H9 (cell line): Measurements from ENCODE around the gene LRRN1. TPM values are rescaled to one million over a fixed set of nuclear protein-coding genes. Genes with fewer than 3 reads are reported as not detected.
A peak's percentile ranks its signal among the peaks of the same experiment; 100 is the strongest.

Experiments
- DNase-seq: peaks from one replicate; pipeline ENCODE4 v3.0.0-alpha.2; 2017
- H2AFZ ChIP-seq: one replicate; pipeline ENCODE4 v1.6.1; 2013; ENCODE audit warnings: mild to moderate bottlenecking, low read length, control low read depth, moderate library complexity
- H2AK5ac ChIP-seq: 2 replicates; pipeline ENCODE4 v1.6.1; 2013; ENCODE audit warnings: low read length, control low read depth, mixed read lengths; ENCODE audit not compliant: insufficient read length
- H2BK120ac ChIP-seq: one replicate; pipeline ENCODE4 v1.6.1; 2013; ENCODE audit warnings: low read depth, mild to moderate bottlenecking, low read length, control low read depth, inconsistent platforms; ENCODE audit not compliant: poor library complexity, severe bottlenecking
- H2BK12ac ChIP-seq: 2 replicates; pipeline ENCODE4 v1.6.1; 2013; ENCODE audit warnings: low read length, control low read depth, mixed read lengths, low read depth; ENCODE audit not compliant: insufficient read length
- H2BK15ac ChIP-seq: 2 replicates; pipeline ENCODE4 v1.6.1; 2013; ENCODE audit warnings: low read depth, low read length, control low read depth
- H2BK20ac ChIP-seq: one replicate; pipeline ENCODE4 v1.6.1; 2013; ENCODE audit warnings: low read depth, mild to moderate bottlenecking, low read length, control low read depth, inconsistent platforms; ENCODE audit not compliant: poor library complexity, severe bottlenecking
- H2BK5ac ChIP-seq: 2 replicates; pipeline ENCODE4 v1.6.1; 2013; ENCODE audit warnings: low read length, control low read depth, mixed read lengths; ENCODE audit not compliant: insufficient read length
- H3K14ac ChIP-seq: 2 replicates; pipeline ENCODE4 v1.6.1; 2013; ENCODE audit warnings: low read length, control low read depth; ENCODE audit not compliant: insufficient read depth
- H3K18ac ChIP-seq: 2 replicates; pipeline ENCODE4 v1.6.1; 2013; ENCODE audit warnings: low read depth, mild to moderate bottlenecking, mixed read lengths, low read length, control low read depth; ENCODE audit not compliant: insufficient read length
- H3K23ac ChIP-seq: 2 replicates; pipeline ENCODE4 v1.6.1; 2013; ENCODE audit warnings: low read length, control low read depth, mixed read lengths, low read depth; ENCODE audit not compliant: insufficient read length
- H3K23me2 ChIP-seq: 2 replicates; pipeline ENCODE4 v1.6.1; 2013; ENCODE audit warnings: low read depth, mild to moderate bottlenecking, mixed read lengths, low read length, control low read depth; ENCODE audit not compliant: insufficient read length, poor library complexity, severe bottlenecking
- H3K27ac ChIP-seq: 2 replicates; pipeline ENCODE4 v1.5.1; 2013; ENCODE audit warnings: low read length, control low read depth, mixed read lengths, low read depth; ENCODE audit not compliant: insufficient read length
- H3K27me3 ChIP-seq: 2 replicates; pipeline ENCODE4 v1.6.1; 2013; ENCODE audit warnings: low read length, control low read depth, inconsistent platforms; ENCODE audit not compliant: insufficient read depth
- H3K4ac ChIP-seq: 2 replicates; pipeline ENCODE4 v1.6.1; 2013; ENCODE audit warnings: low read depth, mild to moderate bottlenecking, control low read depth, inconsistent platforms, low read length, moderate library complexity
- H3K4me1 ChIP-seq: 2 replicates; pipeline ENCODE4 v1.6.1; 2013; ENCODE audit warnings: low read length, control low read depth, inconsistent platforms; ENCODE audit not compliant: insufficient read depth
- H3K4me2 ChIP-seq: 2 replicates; pipeline ENCODE4 v1.6.1; 2013; ENCODE audit warnings: low read length, control low read depth, mixed read lengths; ENCODE audit not compliant: insufficient read length, insufficient read depth
- H3K56ac ChIP-seq: 2 replicates; pipeline ENCODE4 v1.6.1; 2013; ENCODE audit warnings: low read depth, mild to moderate bottlenecking, mixed read lengths, low read length, control low read depth; ENCODE audit not compliant: insufficient read length
- H3K79me1 ChIP-seq: 2 replicates; pipeline ENCODE4 v1.6.1; 2013; ENCODE audit warnings: low read depth, mild to moderate bottlenecking, moderate library complexity, low read length, control low read depth, inconsistent platforms; ENCODE audit not compliant: insufficient read depth, poor library complexity, severe bottlenecking
- H3K79me2 ChIP-seq: 2 replicates; pipeline ENCODE4 v1.6.1; 2013; ENCODE audit warnings: low read length, control low read depth, inconsistent platforms; ENCODE audit not compliant: insufficient read depth
- H3K9ac ChIP-seq: 2 replicates; pipeline ENCODE4 v1.6.1; 2013; ENCODE audit warnings: low read length, control low read depth, mixed read lengths; ENCODE audit not compliant: insufficient read length; ENCODE audit errors: extremely low read depth
- H3K9me3 ChIP-seq: one replicate; pipeline ENCODE4 v1.6.1; 2013; ENCODE audit warnings: low read depth, low read length, inconsistent platforms; ENCODE audit not compliant: control insufficient read depth
- H3T11ph ChIP-seq: one replicate; pipeline ENCODE4 v1.6.1; 2013; ENCODE audit warnings: mild to moderate bottlenecking, low read length, control low read depth, inconsistent platforms
- H4K20me1 ChIP-seq: one replicate; pipeline ENCODE4 v1.6.1; 2013; ENCODE audit not compliant: control insufficient read depth, insufficient read length, insufficient read depth
- H4K5ac ChIP-seq: 2 replicates; pipeline ENCODE4 v1.6.1; 2013; ENCODE audit warnings: low read depth, mild to moderate bottlenecking, mixed read lengths, low read length, control low read depth; ENCODE audit not compliant: insufficient read length
- H4K8ac ChIP-seq: replicated peaks from 2 replicates; pipeline ENCODE4 v1.6.1; 2013; ENCODE audit warnings: low read length, control low read depth, mixed read lengths, low read depth; ENCODE audit not compliant: insufficient read length
- H4K91ac ChIP-seq: 2 replicates; pipeline ENCODE4 v1.6.1; 2013; ENCODE audit warnings: low read depth, mild to moderate bottlenecking, moderate library complexity, mixed read lengths, low read length, control low read depth; ENCODE audit not compliant: insufficient read length
- H3K27ac Mint-ChIP-seq, 3 experiments: 2 replicates in 2 of 3; 3 replicates in 1 of 3; pipeline ENCODE4 v1.8.0; 2020 to 2021; ENCODE audit warnings: mixed read lengths in 3 of 3, mild to moderate bottlenecking in 1 of 3, moderate library complexity in 1 of 3
- H3K27me3 Mint-ChIP-seq: 2 replicates; pipeline ENCODE4 v1.8.0; 2021; ENCODE audit warnings: low read depth, mild to moderate bottlenecking, moderate library complexity, mixed read lengths
- H3K36me3 Mint-ChIP-seq, 3 experiments: 2 replicates in 2 of 3; 3 replicates in 1 of 3; pipeline ENCODE4 v1.8.0; 2020 to 2021; ENCODE audit warnings: low read depth in 3 of 3, mixed read lengths in 3 of 3; ENCODE audit not compliant: insufficient read depth in 1 of 3
- H3K4me1 Mint-ChIP-seq, 2 experiments: 2 replicates each; pipeline ENCODE4 v1.8.0; 2020; ENCODE audit warnings: mixed read lengths in 2 of 2
- H3K4me3 Mint-ChIP-seq, 2 experiments: 2 replicates in 1 of 2; 3 replicates in 1 of 2; pipeline ENCODE4 v1.8.0; 2020 to 2021; ENCODE audit warnings: mild to moderate bottlenecking in 2 of 2, mixed read lengths in 2 of 2, moderate library complexity in 1 of 2
- H3K9me3 Mint-ChIP-seq, 2 experiments: 2 replicates in 1 of 2; 3 replicates in 1 of 2; pipeline ENCODE4 v1.8.0; 2020; ENCODE audit warnings: mild to moderate bottlenecking in 2 of 2, mixed read lengths in 2 of 2, moderate library complexity in 1 of 2
- CTCF ChIP-seq: fragments of 200-600 bp; sonication (generic); conservative IDR thresholded peaks from 3 replicates; pipeline ENCODE4 v1.8.0; 2021; ENCODE audit warnings: antibody characterized with exemption, mild to moderate bottlenecking
- WGBS: extraction: QIAGEN DNeasy Blood & Tissue Kit; methylation state at CpG from one replicate; pipeline ENCODE4 v1.1.7; 2013; ENCODE audit warnings: missing lambda C conversion rate, low lambda C conversion rate, mixed read lengths; ENCODE audit not compliant: insufficient read length; ENCODE audit errors: extremely low coverage; 5-methylcytosine and 5-hydroxymethylcytosine counted together
- long read RNA-seq: library from polyadenylated mRNA; unstranded; transcript quantifications from one replicate; pipeline ENCODE4 v2.0.0, GENCODE V29; 2020
- total RNA-seq: library from RNA; stranded (reverse); gene quantifications from 2 replicates; pipeline ENCODE4 v1.2.1, GENCODE V29; 2021

Gene LRRN1
- total RNA-seq = 269 and 271 TPM in 2 replicates
- long read RNA-seq, partial matches to known transcripts = 1 of 356 reads
- long read RNA-seq, other reads (novel, unspliced or antisense) = 350 of 356 reads

- Mint-ChIP-seq H3K36me3 (peaks cover 21 to 34% (median 25%) of the 10 kb centered on the region in 3 experiments), H3K27me3 (peaks cover 19% of the 10 kb centered on the region), H3K4me3 (peak within 1 kb of the TSS; percentile 81 to 97), H3K4me1 (peaks cover 36 to 38% of the 10 kb centered on the region in 2 experiments), H3K9me3 (peaks cover 4 to 6% of the 10 kb centered on the region in 2 experiments; a peak in 4 of 5 replicates), H3K27ac (peak within 1 kb of the TSS; percentile 96 to 99 (median 99))
- Histone ChIP-seq H3K4me2 (peak within 1 kb of the TSS; percentile 84), H3K27ac (peak within 1 kb of the TSS; percentile 63), H3K4me1 (peaks cover 4% of the 10 kb centered on the region; the same call in 1 of the 2 replicates), H3K79me2 (peaks cover 15% of the 10 kb centered on the region; the same call in 1 of the 2 replicates), H3K9me3 (no peaks in the 10 kb centered on the region), H3K4ac (no peak within 1 kb of the TSS), H2BK20ac (no peak within 1 kb of the TSS), H4K91ac (peak within 1 kb of the TSS; percentile 8), H3K9ac (peak within 1 kb of the TSS; percentile 92), H3K56ac (no peak within 1 kb of the TSS), H3K14ac (peak within 1 kb of the TSS; percentile 80), H4K20me1 (no peaks in the 10 kb centered on the region), H3K23me2 (peaks cover 19% of the 10 kb centered on the region), H3K27me3 (no peaks in the 10 kb centered on the region), H3K79me1 (no peaks in the 10 kb centered on the region), H3K23ac (no peak within 1 kb of the TSS), H2BK12ac (no peak within 1 kb of the TSS), H2BK5ac (no peak within 1 kb of the TSS), H2BK120ac (peak within 1 kb of the TSS; percentile 52), H3T11ph (no peak within 1 kb of the TSS), H2AFZ (no peak within 1 kb of the TSS), H3K18ac (peak within 1 kb of the TSS; percentile 79), H4K5ac (peak within 1 kb of the TSS; percentile 15), H2AK5ac (no peak within 1 kb of the TSS), H2BK15ac (no peak within 1 kb of the TSS), H4K8ac (no peak within 1 kb of the TSS)
- TF ChIP-seq CTCF = no peak
- peak; percentile 94 for DNase-seq
- no CpG with 5 or more reads among the region's 102 CpGs for WGBS
These were observed at the start of gene LRRN1 for GRCh38 chr3:3799173-3800079. Gene LRRN1, plus strand, starts transcription at chr3:3799431. Its CDS starts 45,211 bp downstream, at chr3:3844642.
